Smooth muscle cell (in vitro differentiated cells): ENCODE data around the gene FCER1G. TPM values are rescaled to one million over a fixed set of nuclear protein-coding genes. Genes with fewer than 3 reads are reported as not detected.
"Not testable (repeated sequence)": the region's sequence is repeated elsewhere in the genome, so short reads cannot be mapped to it uniquely, and the experiment has no call there.

Experiments
- DNase-seq: peaks from one replicate; lab custom pipeline; 2025; ENCODE audit not compliant: unreplicated experiment; lab: John Stamatoyannopoulos, UW
- H2AFZ ChIP-seq: fragments of 200-600 bp; sonication (generic); 2 replicates; pipeline ENCODE4 v1.6.0; 2016; ENCODE audit warnings: antibody characterized with exemption, low read depth, mild to moderate bottlenecking
- H3F3A ChIP-seq: fragments of 200-600 bp; sonication (generic); 2 replicates; pipeline ENCODE4 v1.6.0; 2017; ENCODE audit warnings: antibody characterized with exemption, low read depth
- H3K27ac ChIP-seq: fragments of 200-600 bp; sonication (generic); 2 replicates; pipeline ENCODE4 v1.5.1; 2016; ENCODE audit warnings: low read depth, mild to moderate bottlenecking
- H3K27me3 ChIP-seq: fragments of 200-600 bp; sonication (generic); 2 replicates; pipeline ENCODE4 v1.6.1; 2016; ENCODE audit warnings: low read depth, mild to moderate bottlenecking
- H3K36me3 ChIP-seq: fragments of 200-600 bp; sonication (generic); 2 replicates; pipeline ENCODE4 v1.5.1; 2016; ENCODE audit warnings: low read depth
- H3K4me1 ChIP-seq: fragments of 200-600 bp; sonication (generic); 2 replicates; pipeline ENCODE4 v1.5.1; 2016; ENCODE audit warnings: low read depth
- H3K4me2 ChIP-seq: fragments of 200-600 bp; sonication (generic); 2 replicates; pipeline ENCODE4 v1.6.0; 2016; ENCODE audit warnings: mild to moderate bottlenecking
- H3K4me3 ChIP-seq: fragments of 200-600 bp; sonication (generic); 2 replicates; pipeline ENCODE4 v1.5.1; 2016; ENCODE audit warnings: mild to moderate bottlenecking
- H3K79me2 ChIP-seq: fragments of 200-600 bp; sonication (generic); 2 replicates; pipeline ENCODE4 v1.6.0; 2016; ENCODE audit warnings: low read depth, mild to moderate bottlenecking
- H3K9ac ChIP-seq: fragments of 200-600 bp; sonication (generic); 2 replicates; pipeline ENCODE4 v1.6.0; 2016; ENCODE audit warnings: low read depth
- H3K9me3 ChIP-seq: fragments of 200-600 bp; sonication (generic); replicated peaks from 2 replicates; pipeline ENCODE4 v1.5.1; 2016; ENCODE audit warnings: low read depth
- H4K20me1 ChIP-seq: fragments of 200-600 bp; sonication (generic); 2 replicates; pipeline ENCODE4 v1.6.0; 2016; ENCODE audit warnings: low read depth
- WGBS: methylation state at CpG from one replicate; pipeline ENCODE4 v1.1.7; 2016; ENCODE audit warnings: low lambda C conversion rate; 5-methylcytosine and 5-hydroxymethylcytosine counted together
- polyA plus RNA-seq: library from polyadenylated mRNA; unstranded; fragments of >200 nt; fragmentation: Nextera tagmentation; extraction: Ambion mirVana; gene quantifications from 2 replicates; pipeline ENCODE4 v1.2.1, GENCODE V29; 2016
- total RNA-seq: library from RNA; depleted of rRNA; stranded (reverse); fragments of >200 nt; gene quantifications from 2 replicates; pipeline ENCODE4 v1.2.3, GENCODE V29; 2014
- TF ChIP-seq, protein P1 (sequence below): fragments of 200-600 bp; sonication (generic); IDR thresholded peaks from 2 replicates; pipeline ENCODE4 v1.5.1; 2017; ENCODE audit warnings: borderline replicate concordance, mild to moderate bottlenecking, antibody characterized with exemption; ENCODE audit not compliant: insufficient read depth, poor library complexity, severe bottlenecking

FCER1G gene
- total and polyA plus RNA-seq, 2 experiments from 2014 or later = 0.78 TPM; not detected in 1

DNA sequence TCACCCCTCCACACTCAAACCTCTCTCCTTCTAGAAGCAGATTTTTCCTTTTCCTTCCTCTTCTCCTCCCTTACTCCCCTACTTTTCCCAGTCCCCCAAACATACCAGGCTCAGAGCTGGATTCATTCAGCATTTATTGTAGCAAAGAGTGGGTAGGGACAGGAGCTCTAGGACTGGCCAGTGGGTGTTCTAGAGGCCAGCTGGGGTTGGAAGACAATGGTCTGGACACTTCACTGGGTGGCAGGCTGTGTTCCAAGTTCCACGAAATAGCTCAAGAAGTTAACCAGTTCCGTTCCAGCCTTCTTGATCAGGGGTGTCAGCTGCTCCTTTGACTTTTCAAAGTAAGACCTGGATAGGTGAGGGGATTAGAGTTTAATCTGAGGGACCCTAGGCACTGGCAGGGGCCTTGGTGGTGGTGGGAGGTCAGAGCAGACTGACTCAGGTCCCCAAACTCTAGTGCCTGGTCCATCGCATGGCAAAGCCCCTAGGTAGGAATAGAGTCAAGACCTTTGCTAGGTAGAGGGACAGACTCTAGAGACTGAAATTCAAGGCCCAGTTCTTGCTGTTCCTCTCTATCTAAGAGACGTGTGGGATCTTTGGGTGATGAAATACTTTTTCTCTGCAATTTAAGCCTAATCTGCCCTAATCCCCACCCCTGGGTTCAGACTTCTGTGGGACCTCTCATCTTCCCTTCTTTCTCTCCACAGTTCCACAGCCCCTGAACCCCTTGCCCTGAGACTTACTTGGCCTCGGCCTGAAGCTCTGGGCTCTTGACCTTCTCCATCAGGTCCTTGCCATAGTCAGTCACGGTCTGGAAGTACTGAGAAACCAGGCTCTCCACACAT lies 7.3 kb downstream of the FCER1G start:
- Histone ChIP-seq H3K4me2 (no peak overlapping the region), H3K79me2 (no peaks in the 10 kb centered on the region), H4K20me1 (no peaks in the 10 kb centered on the region), H2AFZ (no peak overlapping the region), H3K9me3 (no peaks in the 10 kb centered on the region), H3K27me3 (no peaks in the 10 kb centered on the region), H3K4me1 (peaks cover 2% of the 10 kb centered on the region), H3K9ac (no peak overlapping the region), H3K36me3 (no peaks in the 10 kb centered on the region), H3K4me3 (no peak overlapping the region), H3F3A (no peaks in the 10 kb centered on the region), H3K27ac (no peak overlapping the region)
- TF ChIP-seq, protein P1, sequence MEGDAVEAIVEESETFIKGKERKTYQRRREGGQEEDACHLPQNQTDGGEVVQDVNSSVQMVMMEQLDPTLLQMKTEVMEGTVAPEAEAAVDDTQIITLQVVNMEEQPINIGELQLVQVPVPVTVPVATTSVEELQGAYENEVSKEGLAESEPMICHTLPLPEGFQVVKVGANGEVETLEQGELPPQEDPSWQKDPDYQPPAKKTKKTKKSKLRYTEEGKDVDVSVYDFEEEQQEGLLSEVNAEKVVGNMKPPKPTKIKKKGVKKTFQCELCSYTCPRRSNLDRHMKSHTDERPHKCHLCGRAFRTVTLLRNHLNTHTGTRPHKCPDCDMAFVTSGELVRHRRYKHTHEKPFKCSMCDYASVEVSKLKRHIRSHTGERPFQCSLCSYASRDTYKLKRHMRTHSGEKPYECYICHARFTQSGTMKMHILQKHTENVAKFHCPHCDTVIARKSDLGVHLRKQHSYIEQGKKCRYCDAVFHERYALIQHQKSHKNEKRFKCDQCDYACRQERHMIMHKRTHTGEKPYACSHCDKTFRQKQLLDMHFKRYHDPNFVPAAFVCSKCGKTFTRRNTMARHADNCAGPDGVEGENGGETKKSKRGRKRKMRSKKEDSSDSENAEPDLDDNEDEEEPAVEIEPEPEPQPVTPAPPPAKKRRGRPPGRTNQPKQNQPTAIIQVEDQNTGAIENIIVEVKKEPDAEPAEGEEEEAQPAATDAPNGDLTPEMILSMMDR = no peak
- no peak for DNase-seq
- WGBS = 92% methylated on average over 6 of the region's 6 CpGs

DNA sequence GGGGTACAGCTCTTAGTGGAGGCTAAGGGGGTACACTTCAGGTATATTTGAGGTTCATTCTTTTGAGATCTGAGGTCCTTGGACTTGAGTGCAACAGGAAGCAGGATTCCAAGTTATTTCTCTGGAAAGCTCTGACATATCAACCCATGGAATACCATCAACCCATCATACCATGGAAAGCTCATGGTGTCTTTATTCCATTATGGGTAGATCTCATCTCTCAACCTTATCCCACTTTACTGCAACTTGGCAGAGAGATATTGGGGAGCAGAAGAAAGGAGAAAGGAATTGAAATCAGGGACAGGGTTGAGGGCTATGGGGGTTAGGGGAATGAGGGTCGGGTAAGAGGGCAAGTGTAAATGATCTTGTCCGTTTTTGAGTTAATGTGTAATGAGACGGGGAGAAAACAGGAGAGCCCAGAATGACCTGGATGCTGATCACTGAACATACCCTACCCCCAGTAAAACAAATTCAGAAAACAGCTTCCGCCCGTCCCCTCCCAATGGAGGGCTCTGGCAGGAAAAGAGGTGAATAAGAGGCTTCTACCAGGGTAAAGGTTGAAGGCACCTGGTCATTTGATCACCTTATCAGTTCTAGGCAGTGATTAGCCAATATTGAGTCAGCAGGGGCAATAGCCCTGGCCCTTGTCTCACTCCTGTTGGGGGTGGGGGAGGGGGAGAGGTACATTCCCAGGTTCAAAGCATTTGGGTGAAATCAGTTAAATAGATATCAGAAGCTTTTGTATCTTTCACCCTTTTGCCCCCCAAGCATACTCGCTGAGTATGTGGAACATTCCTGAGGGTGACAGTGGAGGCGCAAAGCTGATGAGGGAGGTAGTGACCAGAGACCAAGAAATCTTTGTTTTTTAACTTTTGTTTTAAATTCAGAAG lies 9.0 kb downstream of the FCER1G start:
- Histone ChIP-seq H3K4me1 (no peaks in the 10 kb centered on the region), H3K79me2 (no peaks in the 10 kb centered on the region), H3K9me3 (no peaks in the 10 kb centered on the region), H3K4me3 (no peak overlapping the region), H3K27me3 (no peaks in the 10 kb centered on the region), H2AFZ (no peak overlapping the region), H3K27ac (no peak overlapping the region), H3F3A (no peaks in the 10 kb centered on the region), H4K20me1 (no peaks in the 10 kb centered on the region), H3K36me3 (no peaks in the 10 kb centered on the region), H3K4me2 (no peak overlapping the region), H3K9ac (no peak overlapping the region)
- WGBS = 92% methylated on average over 7 of the region's 7 CpGs
- TF ChIP-seq, protein P1 = no peak
- no peak for DNase-seq

DNA sequence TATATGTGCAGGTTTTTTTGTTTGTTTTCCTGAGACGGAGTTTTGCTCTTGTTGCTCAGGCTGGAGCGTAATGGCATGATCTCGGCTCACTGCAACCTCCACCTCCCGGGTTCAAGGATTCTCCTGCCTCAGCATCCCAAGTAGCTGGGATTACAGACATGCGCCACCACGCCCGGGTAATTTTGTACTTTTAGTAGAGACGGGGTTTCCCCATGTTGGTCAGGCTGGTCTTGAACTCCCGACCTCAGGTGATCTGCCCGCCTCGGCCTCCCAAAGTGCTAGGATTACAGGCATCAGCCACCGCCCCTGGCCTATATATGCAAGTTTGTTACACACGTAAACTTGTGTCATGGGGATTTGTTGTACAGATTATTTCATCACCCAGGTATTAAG lies 9.6 kb downstream of the FCER1G start:
- H3K4me3 ChIP-seq, H3K79me2 ChIP-seq, H2AFZ ChIP-seq, H3K27me3 ChIP-seq, H3F3A ChIP-seq, H4K20me1 ChIP-seq, H3K4me1 ChIP-seq, H3K9ac ChIP-seq, H3K4me2 ChIP-seq, H3K9me3 ChIP-seq, H3K27ac ChIP-seq, H3K36me3 ChIP-seq, DNase-seq: not testable (repeated sequence)
- WGBS = 99% methylated on average over 13 of the region's 13 CpGs

DNA sequence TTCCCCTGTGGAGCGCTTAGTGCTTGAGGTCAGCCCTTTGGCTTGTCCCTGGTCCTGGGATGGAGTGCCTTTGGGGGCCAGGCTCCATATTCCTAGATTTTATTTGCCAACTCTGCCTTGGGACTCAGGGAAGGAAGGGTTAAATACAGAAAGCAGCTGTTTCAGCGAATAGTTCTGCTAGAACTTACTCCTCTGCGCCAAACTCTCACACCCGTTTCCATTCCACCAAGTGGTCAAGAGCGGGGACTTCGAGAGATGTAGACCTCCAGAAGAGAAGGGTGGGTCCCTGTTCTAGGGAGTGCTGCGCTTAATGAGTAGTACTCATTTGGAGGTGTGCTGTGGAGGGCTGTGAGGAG lies 10.1 kb downstream of the FCER1G start:
- Histone ChIP-seq H3K27me3 (no peaks in the 10 kb centered on the region), H4K20me1 (no peaks in the 10 kb centered on the region), H3F3A (no peaks in the 10 kb centered on the region), H3K79me2 (no peaks in the 10 kb centered on the region), H3K4me2 (peak overlapping the region; percentile 46), H3K27ac (no peak overlapping the region), H3K4me3 (no peak overlapping the region), H3K36me3 (no peaks in the 10 kb centered on the region), H3K9me3 (no peaks in the 10 kb centered on the region), H3K4me1 (no peaks in the 10 kb centered on the region), H3K9ac (no peak overlapping the region), H2AFZ (peak overlapping the region; percentile 87)
- 75% methylated on average over 7 of the region's 7 CpGs for WGBS
- DNase-seq = no peak
- TF ChIP-seq, protein P1 = no peak
